Measurements from ENCODE around the gene MS4A12.
"Not testable (repeated sequence)": the region's sequence is repeated elsewhere in the genome, so short reads cannot be mapped to it uniquely, and the experiment has no call there.

Gene MS4A12

GRCh38 chr11:60538627-60539026, 46.0 kb downstream of the MS4A12 start:
- DNase-seq; H3K27ac ChIP-seq (ENCODE audit: insufficient read depth, low read length, poor library complexity, severe bottlenecking); H3K27me3 ChIP-seq (replicated peaks; ENCODE audit: control insufficient read depth, insufficient read depth, low read length, poor library complexity, severe bottlenecking): not testable (repeated sequence)

GRCh38 chr11:60544077-60544476, 51.5 kb downstream of the MS4A12 start:
- Histone ChIP-seq H3K4me1 (ENCODE audit: control insufficient read depth, insufficient read depth, low read length, poor library complexity, severe bottlenecking) (no peaks in the 10 kb centered on the region), H3K4me3 (ENCODE audit: insufficient read depth, low read depth, low read length, poor library complexity, severe bottlenecking) (no peak overlapping the region), H3K9me3 (ENCODE audit: control insufficient read depth, low read length) (no peaks in the 10 kb centered on the region), H3K36me3 (ENCODE audit: control insufficient read depth, insufficient read depth, low read length) (no peaks in the 10 kb centered on the region), H3K27ac (ENCODE audit: insufficient read depth, low read length, poor library complexity, severe bottlenecking) (no peak overlapping the region), H3K27me3 (replicated peaks; ENCODE audit: control insufficient read depth, insufficient read depth, low read length, poor library complexity, severe bottlenecking) (no peaks in the 10 kb centered on the region)
- no peak for DNase-seq

More at GRCh38 chr11:60538627-60539026, 46.0 kb downstream of the MS4A12 start:
- H3K9me3 ChIP-seq (ENCODE audit: control insufficient read depth, low read length); H3K4me3 ChIP-seq (ENCODE audit: insufficient read depth, low read depth, low read length, poor library complexity, severe bottlenecking); H3K4me1 ChIP-seq (ENCODE audit: control insufficient read depth, insufficient read depth, low read length, poor library complexity, severe bottlenecking); H3K36me3 ChIP-seq (ENCODE audit: control insufficient read depth, insufficient read depth, low read length): not testable (repeated sequence)

Measured in effector memory CD4-positive, alpha-beta T cell (primary cell).